H1 (cell line): ENCODE data around the gene FBN2. TPM values are rescaled to one million over a fixed set of nuclear protein-coding genes. Genes with fewer than 3 reads are reported as not detected.

Experiments
- CTCF ChIA-PET: fragments of 300-600 bp; sonication (Branson Sonifier 250); formaldehyde crosslinking; loops from one replicate; lab custom pipeline; 2021; ENCODE audit not compliant: partially characterized antibody; lab: Charles Lee
- POLR2A ChIA-PET: fragments of 300-600 bp; sonication (Branson Sonifier 250); formaldehyde crosslinking; loops from one replicate; lab custom pipeline; 2021; ENCODE audit warnings: inconsistent platforms; ENCODE audit not compliant: partially characterized antibody; lab: Charles Lee
- DNase-seq, 2 experiments: peaks; one replicate each; pipeline versions ENCODE4 v3.0.0 to v3.0.0-alpha.2; 2010 to 2022; ENCODE audit warnings: low spot score in 2 of 2, low read depth in 1 of 2, mixed read lengths in 1 of 2
- FAIRE-seq: peaks from 2 replicates; lab custom pipeline; 2011; peaks lifted over from hg19 to GRCh38; lab: Jason Lieb, UNC
- H2AFZ ChIP-seq: 2 replicates; pipeline ENCODE4 v1.8.1; 2012; ENCODE audit warnings: low read length, inconsistent platforms
- H2AK5ac ChIP-seq: 2 replicates; pipeline ENCODE4 v1.6.1; 2013; ENCODE audit warnings: low read depth, low read length
- H2BK120ac ChIP-seq: replicated peaks from 2 replicates; pipeline ENCODE3; 2013; ENCODE audit warnings: low read depth, low read length, inconsistent platforms
- H2BK12ac ChIP-seq: 2 replicates; pipeline ENCODE4 v1.6.1; 2013; ENCODE audit warnings: low read depth, low read length
- H2BK15ac ChIP-seq: 2 replicates; pipeline ENCODE4 v1.6.1; 2013; ENCODE audit warnings: low read length
- H2BK20ac ChIP-seq: 2 replicates; pipeline ENCODE4 v1.6.1; 2013; ENCODE audit warnings: low read length
- H2BK5ac ChIP-seq: 2 replicates; pipeline ENCODE4 v1.6.1; 2013; ENCODE audit warnings: low read depth, low read length
- H3K14ac ChIP-seq: 2 replicates; pipeline ENCODE4 v1.6.1; 2013; ENCODE audit warnings: inconsistent platforms; ENCODE audit not compliant: insufficient read length
- H3K18ac ChIP-seq: 2 replicates; pipeline ENCODE4 v1.6.1; 2013; ENCODE audit warnings: low read length; ENCODE audit errors: extremely low read depth
- H3K23ac ChIP-seq: 2 replicates; pipeline ENCODE4 v1.6.1; 2013; ENCODE audit warnings: inconsistent platforms; ENCODE audit not compliant: insufficient read length
- H3K23me2 ChIP-seq: 2 replicates; pipeline ENCODE4 v1.6.1; 2013; ENCODE audit warnings: low read depth, low read length
- H3K27ac ChIP-seq: 2 replicates; pipeline ENCODE4 v1.6.1; 2011; ENCODE audit warnings: low read depth, low read length, inconsistent platforms
- H3K27me3 ChIP-seq, 4 experiments: replicated peaks in 1 of 4; 1 replicate in 1 of 4; 2 replicates in 3 of 4; pipeline versions ENCODE4 v1.6.1 to v1.8.1; 2011 to 2013; ENCODE audit warnings: low read length in 3 of 4, mild to moderate bottlenecking in 3 of 4, inconsistent platforms in 2 of 4, mixed read lengths in 2 of 4, moderate library complexity in 1 of 4; ENCODE audit not compliant: control insufficient read depth in 3 of 4, insufficient read depth in 3 of 4; ENCODE audit errors: extremely low read depth in 1 of 4
- H3K36me3 ChIP-seq, 4 experiments: 2 replicates each; pipeline versions ENCODE4 v1.6.1 to v1.8.1; 2011 to 2013; ENCODE audit warnings: mild to moderate bottlenecking in 4 of 4, low read length in 3 of 4, moderate library complexity in 2 of 4, control low read depth in 1 of 4, inconsistent platforms in 1 of 4; ENCODE audit not compliant: insufficient read depth in 4 of 4, control insufficient read depth in 2 of 4
- H3K4ac ChIP-seq: replicated peaks from 2 replicates; pipeline ENCODE3; 2013; ENCODE audit warnings: low read length, low read depth, mixed read lengths, inconsistent platforms; ENCODE audit not compliant: insufficient read length
- H3K4me1 ChIP-seq, 4 experiments: replicated peaks in 1 of 4; 1 replicate in 1 of 4; 2 replicates in 3 of 4; pipeline versions ENCODE4 v1.6.1 to v1.8.1; 2011 to 2013; ENCODE audit warnings: low read length in 3 of 4, inconsistent platforms in 2 of 4, mixed read lengths in 1 of 4; ENCODE audit not compliant: insufficient read depth in 4 of 4, control insufficient read depth in 3 of 4
- H3K4me2 ChIP-seq, 2 experiments: 2 replicates each; pipeline versions ENCODE4 v1.6.1 to v1.8.1; 2011 to 2013; ENCODE audit warnings: low read depth in 2 of 2, low read length in 2 of 2, control low read depth in 1 of 2, inconsistent platforms in 1 of 2, mild to moderate bottlenecking in 1 of 2; ENCODE audit not compliant: insufficient read depth in 1 of 2
- H3K4me3 ChIP-seq, 4 experiments: fragments of 200-600, 300-600 bp in 1 of 4; sonication (generic), shearing (Covaris generic), sonication (Bioruptor Twin) in 1 of 4; 2 replicates each; pipeline versions ENCODE4 v1.5.1 to v1.8.1; 2011 to 2016; ENCODE audit warnings: low read length in 4 of 4, low read depth in 3 of 4, control low read depth in 2 of 4, inconsistent platforms in 2 of 4, mild to moderate bottlenecking in 2 of 4, mixed read lengths in 1 of 4, moderate library complexity in 1 of 4; ENCODE audit not compliant: insufficient read depth in 2 of 4; ENCODE audit errors: extremely low read depth in 1 of 4
- H3K56ac ChIP-seq: replicated peaks from 2 replicates; pipeline ENCODE3; 2013; ENCODE audit warnings: low read depth, mild to moderate bottlenecking, mixed read lengths, low read length, inconsistent platforms; ENCODE audit not compliant: insufficient read length
- H3K79me1 ChIP-seq: 2 replicates; pipeline ENCODE4 v1.6.1; 2013; ENCODE audit warnings: low read depth, low read length, control low read depth
- H3K79me2 ChIP-seq, 2 experiments: 2 replicates each; pipeline versions ENCODE4 v1.6.1 to v1.8.1; 2012 to 2013; ENCODE audit warnings: low read length in 2 of 2, mild to moderate bottlenecking in 2 of 2, inconsistent platforms in 1 of 2; ENCODE audit not compliant: insufficient read depth in 2 of 2, control insufficient read depth in 1 of 2
- H3K9ac ChIP-seq, 4 experiments: replicated peaks in 1 of 4; 1 replicate in 1 of 4; 2 replicates in 3 of 4; pipeline versions ENCODE4 v1.6.1 to v1.8.1; 2011 to 2013; ENCODE audit warnings: low read depth in 3 of 4, low read length in 3 of 4, control low read depth in 2 of 4, mild to moderate bottlenecking in 2 of 4, moderate library complexity in 2 of 4, inconsistent platforms in 1 of 4; ENCODE audit errors: extremely low read depth in 1 of 4
- H3K9me3 ChIP-seq, 2 experiments: 2 replicates each; pipeline versions ENCODE4 v1.6.1 to v1.8.1; 2012 to 2013; ENCODE audit warnings: mild to moderate bottlenecking in 2 of 2, moderate library complexity in 2 of 2, control low read depth in 1 of 2, inconsistent platforms in 1 of 2, low read depth in 1 of 2, low read length in 1 of 2, mixed read lengths in 1 of 2; ENCODE audit not compliant: insufficient read depth in 2 of 2
- H4K20me1 ChIP-seq, 2 experiments: replicated peaks in 1 of 2; 2 replicates each; pipeline versions ENCODE3 to v1.8.1; 2011 to 2013; ENCODE audit warnings: inconsistent platforms in 2 of 2, low read length in 2 of 2, mild to moderate bottlenecking in 1 of 2; ENCODE audit not compliant: insufficient read depth in 2 of 2, control insufficient read depth in 1 of 2
- H4K5ac ChIP-seq: 2 replicates; pipeline ENCODE4 v1.6.1; 2013; ENCODE audit warnings: low read length, low read depth, mixed read lengths, inconsistent platforms; ENCODE audit not compliant: insufficient read length
- H4K8ac ChIP-seq: 2 replicates; pipeline ENCODE4 v1.8.0; 2013; ENCODE audit warnings: mild to moderate bottlenecking, moderate library complexity, low read length, inconsistent platforms; ENCODE audit not compliant: insufficient read depth; ENCODE audit errors: extremely low read depth
- H4K91ac ChIP-seq: replicated peaks from 2 replicates; pipeline ENCODE3; 2013; ENCODE audit warnings: low read length, mixed read lengths, inconsistent platforms; ENCODE audit not compliant: insufficient read length
- ATF2 ChIP-seq: IDR thresholded peaks from 2 replicates; pipeline ENCODE4 v1.6.1; 2012; ENCODE audit warnings: low read length, inconsistent platforms
- CBX5 ChIP-seq: fragments of 300-800, 300-1000 bp; sonication (generic); IDR thresholded peaks from 2 replicates; pipeline ENCODE4 v1.7.1; 2016; ENCODE audit warnings: antibody characterized with exemption, low read length, low read depth
- CBX8 ChIP-seq: fragments of 300-800, 300-1000 bp; sonication (generic); IDR thresholded peaks from 2 replicates; pipeline ENCODE4 v1.7.1; 2016; ENCODE audit warnings: low read depth, low read length, borderline replicate concordance
- EZH2 ChIP-seq: fragments of 200-600 bp; sonication (generic); IDR thresholded peaks from 2 replicates; pipeline ENCODE4 v1.7.1; 2012; ENCODE audit warnings: low read depth, mild to moderate bottlenecking, moderate library complexity, low read length, inconsistent platforms; ENCODE audit not compliant: severe bottlenecking
- HDAC2 ChIP-seq, 2 experiments: fragments of 300-600 bp in 1 of 2; sonication (generic) in 1 of 2; IDR thresholded peaks; 2 replicates each; pipeline ENCODE4 v1.6.1; 2011 to 2012; ENCODE audit warnings: low read depth in 2 of 2, low read length in 2 of 2, mild to moderate bottlenecking in 2 of 2, moderate library complexity in 2 of 2, borderline replicate concordance in 1 of 2, inconsistent platforms in 1 of 2
- KDM1A ChIP-seq: fragments of 200-600, 300-600 bp; sonication (generic); IDR thresholded peaks from 2 replicates; pipeline ENCODE4 v1.7.1; 2016; ENCODE audit warnings: mild to moderate bottlenecking, low read length, borderline replicate concordance
- NRF1 ChIP-seq: IDR thresholded peaks from 2 replicates; pipeline ENCODE4 v1.6.1; 2011; ENCODE audit warnings: mild to moderate bottlenecking, low read depth, low read length, improper control_type of control experiment
- POU5F1 ChIP-seq: IDR thresholded peaks from 2 replicates; pipeline ENCODE4 v1.6.1; 2011; ENCODE audit warnings: low read depth, mild to moderate bottlenecking, low read length, moderate library complexity
- RXRA ChIP-seq: IDR thresholded peaks from 2 replicates; pipeline ENCODE4 v1.6.1; 2011; ENCODE audit warnings: low read depth, mild to moderate bottlenecking, low read length, moderate library complexity; ENCODE audit not compliant: insufficient read depth
- SP2 ChIP-seq: IDR thresholded peaks from 2 replicates; pipeline ENCODE4 v1.6.1; 2012; ENCODE audit warnings: mild to moderate bottlenecking, low read length, inconsistent platforms
- SP4 ChIP-seq: IDR thresholded peaks from 2 replicates; pipeline ENCODE4 v1.6.1; 2012; ENCODE audit warnings: low read length, inconsistent platforms
- TAF1 ChIP-seq: IDR thresholded peaks from 2 replicates; pipeline ENCODE4 v1.6.1; 2011; ENCODE audit warnings: mild to moderate bottlenecking, low read depth, low read length
- TAF7 ChIP-seq: optimal IDR thresholded peaks from 2 replicates; pipeline ENCODE3; 2011; ENCODE audit warnings: low read depth, mild to moderate bottlenecking, inconsistent platforms, low read length, moderate library complexity, borderline replicate concordance
- WGBS, 2 experiments: shearing (Covaris generic) in 1 of 2; methylation state at CpG; one replicate each; pipeline versions ENCODE4 v1.1.6 to v1.1.7; 2013 to 2015; ENCODE audit warnings: low lambda C conversion rate in 2 of 2, mixed read lengths in 2 of 2, inconsistent platforms in 1 of 2, low coverage in 1 of 2, missing lambda C conversion rate in 1 of 2; ENCODE audit not compliant: insufficient replicate concordance in 2 of 2, insufficient coverage in 1 of 2, insufficient read length in 1 of 2; ENCODE audit errors: extremely low coverage in 1 of 2, missing lambda C conversion rate in 1 of 2; 5-methylcytosine and 5-hydroxymethylcytosine counted together
- polyA plus RNA-seq, 7 experiments: library from polyadenylated mRNA; depleted of rRNA in 3 of 7; stranded (reverse) in 5 of 7; unstranded in 2 of 7; fragments of >200 nt in 5 of 7; fragments of 200-250 nt in 2 of 7; gene quantifications; 1 replicate in 5 of 7; 2 replicates in 1 of 7; 4 replicates in 1 of 7; pipeline versions ENCODE4 v1.2.1 to v1.2.3, GENCODE V29; 2011 to 2013; ENCODE audit warnings: missing spikeins in 2 of 7, mixed read lengths in 2 of 7
- total RNA-seq: library from RNA; stranded (reverse); fragmentation: NEBNext Ultra II Directional; extraction: Animal tissue kit (Norgen Biotek cat#: 25700); gene quantifications from 2 replicates; pipeline ENCODE4 v1.2.1, GENCODE V29; 2021

FBN2 gene
- total and polyA plus RNA-seq, 2 of the 8 experiments (the other 6 are each of a cell fraction or from before 2014, with no cell fraction given), result 14.1 to 16.3 TPM

GRCh38 chr5:128317481-128317880 is 220.6 kb downstream of the FBN2 start:
- Histone ChIP-seq H3K36me3 (no peaks in the 10 kb centered on the region), H3K9me3 (no peaks in the 10 kb centered on the region), H3K4me1 (no peaks in the 10 kb centered on the region; a peak in 1 of 7 replicates), H3K23me2 (no peaks in the 10 kb centered on the region), H4K91ac (no peak overlapping the region), H2AK5ac (no peak overlapping the region), H3K79me1 (no peaks in the 10 kb centered on the region), H4K5ac (no peak overlapping the region), H4K8ac (no peak overlapping the region), H3K79me2 (no peaks in the 10 kb centered on the region), H3K27me3 (no peaks in the 10 kb centered on the region), H3K4me3 (no peak overlapping the region), H3K18ac (no peak overlapping the region), H3K4me2 (no peak overlapping the region), H2BK20ac (no peak overlapping the region), H4K20me1 (no peaks in the 10 kb centered on the region), H3K9ac (no peak overlapping the region), H3K23ac (no peak overlapping the region), H2BK120ac (no peak overlapping the region), H2BK5ac (no peak overlapping the region), H2BK15ac (no peak overlapping the region), H3K14ac (no peak overlapping the region), H2BK12ac (no peak overlapping the region), H2AFZ (no peak overlapping the region), H3K56ac (no peak overlapping the region), H3K4ac (no peak overlapping the region), H3K27ac (no peak overlapping the region)
- DNase-seq (no peak), FAIRE-seq (no peak)
- 86% methylated on average over 1 of the region's 1 CpG; no CpG with 5 or more reads in 1 of the 2 experiments for WGBS, 2 experiments
- POLR2A ChIA-PET, result no interaction called here
- CTCF ChIA-PET, result interaction anchor here (0.8 kb wide), 1 partner anchor 953 kb away, joined by 3 read pairs; no protein-coding TSS in a partner anchor
- TF ChIP-seq KDM1A (no peak), TAF7 (no peak), SP4 (no peak), RXRA (no peak), HDAC2 (IDR thresholded peaks at IDR 0.05; ENCODE audit: borderline replicate concordance in 1 of 2, low read depth in 2 of 2, low read length in 2 of 2) (no peak), SP2 (no peak), CBX5 (no peak), ATF2 (no peak), POU5F1 (no peak), TAF1 (no peak), EZH2 (no peak), CBX8 (no peak), NRF1 (no peak)
